ENCODE measurements around the gene B4GALT7. TPM values are rescaled to one million over a fixed set of nuclear protein-coding genes. Genes with fewer than 3 reads are reported as not detected.

The B4GALT7 gene
- total RNA-seq, 6 experiments from 2014 or later: 9.3 to 28.7 (median 14.1) TPM

- Histone ChIP-seq H3K4me3 (no peak overlapping the region), H3K36me3 (peaks cover 3 to 33% (median 20%) of the 10 kb centered on the region in 4 donors), H3K4me1 (peaks cover 0 to 9% (median 5%) of the 10 kb centered on the region in 4 donors), H3K27ac (no peak overlapping the region), H3K27me3 (no peaks in the 10 kb centered on the region), H3K9me3 (no peaks in the 10 kb centered on the region)
- intact Hi-C loops (cut with DNase I): no loop called here
- 97% methylated on average over 4 of the region's 8 CpGs for WGBS (ENCODE audit: insufficient coverage, low coverage, low lambda C conversion rate, missing lambda C conversion rate)
- no peak for ATAC-seq
- DNase-seq: no peak
- TF ChIP-seq CTCF (IDR thresholded peaks at IDR 0.05) (no peak), POLR2A (IDR thresholded peaks at IDR 0.05) (no peak)
Measured at GRCh38 chr5:177594071-177594470, 5.9 kb upstream of the B4GALT7 start.

GRCh38 chr5:177595026-177595585 lies 4.8 kb upstream of the B4GALT7 start:
- no CpG with 5 or more reads among the region's 8 CpGs for WGBS (ENCODE audit: insufficient coverage, low coverage, low lambda C conversion rate, missing lambda C conversion rate)
- no peaks in the 10 kb centered on the region for H3K9me3 ChIP-seq
- no peak overlapping the region for H3K4me3 ChIP-seq
- intact Hi-C loops (cut with DNase I): no loop called here
- TF ChIP-seq CTCF (IDR thresholded peaks at IDR 0.05) (no peak), POLR2A (IDR thresholded peaks at IDR 0.05) (no peak)
- DNase-seq: no peak
- H3K4me1 ChIP-seq: peaks cover 0 to 9% (median 5%) of the 10 kb centered on the region in 4 donors
- H3K36me3 ChIP-seq: peaks cover 3 to 33% (median 20%) of the 10 kb centered on the region in 4 donors
- no peak for ATAC-seq
- no peak overlapping the region for H3K27ac ChIP-seq
- H3K27me3 ChIP-seq: no peaks in the 10 kb centered on the region

- no peak for TF ChIP-seq CTCF (IDR thresholded peaks at IDR 0.05)
- no peak for TF ChIP-seq POLR2A (IDR thresholded peaks at IDR 0.05)
- no peaks in the 10 kb centered on the region for H3K27me3 ChIP-seq
- no peak for DNase-seq
- no peaks in the 10 kb centered on the region for H3K9me3 ChIP-seq
- intact Hi-C loops (cut with DNase I): no loop called here
- H3K4me1 ChIP-seq: peaks cover 0 to 16% (median 8%) of the 10 kb centered on the region in 4 donors
- WGBS (ENCODE audit: insufficient coverage, low coverage, low lambda C conversion rate, missing lambda C conversion rate): 90% methylated on average over 2 of the region's 2 CpGs
- peaks cover 3 to 33% (median 20%) of the 10 kb centered on the region in 4 donors for H3K36me3 ChIP-seq
- no peak overlapping the region for H3K27ac ChIP-seq
- H3K4me3 ChIP-seq: no peak overlapping the region
- ATAC-seq: no peak
Measured at GRCh38 chr5:177595991-177596774, 3.7 kb upstream of the B4GALT7 start.

GRCh38 chr5:177596775-177597238 lies 3.1 kb upstream of the B4GALT7 start:
- DNase-seq (peak in 1 of 3 donors; percentile 12), ATAC-seq (no peak)
- H3K9me3 ChIP-seq: no peaks in the 10 kb centered on the region
- no peak overlapping the region for H3K27ac ChIP-seq
- TF ChIP-seq CTCF (IDR thresholded peaks at IDR 0.05) (no peak), POLR2A (IDR thresholded peaks at IDR 0.05) (no peak)
- WGBS (ENCODE audit: insufficient coverage, low coverage, low lambda C conversion rate, missing lambda C conversion rate): 65% methylated on average over 2 of the region's 2 CpGs
- H3K4me1 ChIP-seq: peaks cover 0 to 19% (median 6%) of the 10 kb centered on the region in 4 donors
- intact Hi-C loops (cut with DNase I): no loop called here
- H3K4me3 ChIP-seq: no peak overlapping the region
- H3K36me3 ChIP-seq: peaks cover 3 to 33% (median 20%) of the 10 kb centered on the region in 4 donors
- H3K27me3 ChIP-seq: no peaks in the 10 kb centered on the region
